Measurements from ENCODE around the gene CLASRP.

- TF ChIP-seq CTCF (IDR thresholded peaks at IDR 0.05; ENCODE audit: control extremely low read depth in 1 of 3, insufficient read depth in 1 of 3, low read depth in 1 of 3, low read length in 3 of 3), result no peak
- no peak for TF ChIP-seq POLR2A (IDR thresholded peaks at IDR 0.05; ENCODE audit: control extremely low read depth in 1 of 2, low read depth in 2 of 2, low read length in 2 of 2)
These were observed 19.7 kb upstream of the CLASRP start for GRCh38 chr19:45019187-45019586.

All from H1 (cell line).